ENCODE data around the gene UBR1.
A peak's percentile ranks its signal among the peaks of the same experiment; 100 is the strongest.
"Not testable (repeated sequence)": the region's sequence is repeated elsewhere in the genome, so short reads cannot be mapped to it uniquely, and the experiment has no call there.

The UBR1 gene

GRCh38 chr15:43105778-43106485, at the start of gene UBR1:
Gene UBR1 (minus strand): TSS chr15:43106038. CDS start chr15:43106022, 16 bp downstream.
- peak; percentile 28 to 68 for DNase-seq

- DNase-seq = no peak
These were observed 47.4 kb upstream of the UBR1 start for GRCh38 chr15:43153269-43153668.

- no peak for DNase-seq
These were observed 45.9 kb upstream of the UBR1 start for GRCh38 chr15:43151688-43152087.

GRCh38 chr15:43150191-43150929, 44.5 kb upstream of the UBR1 start:
- no peak for DNase-seq

GRCh38 chr15:43146184-43146583, 40.3 kb upstream of the UBR1 start:
- no peak for DNase-seq

- no peak for DNase-seq
These were observed 38.7 kb upstream of the UBR1 start for GRCh38 chr15:43144512-43144911.

GRCh38 chr15:43143203-43143941, 37.5 kb upstream of the UBR1 start:
- DNase-seq = no peak

GRCh38 chr15:43135351-43135750, 29.5 kb upstream of the UBR1 start:
- DNase-seq = no peak

- no peak for DNase-seq
These were observed 28.4 kb upstream of the UBR1 start for GRCh38 chr15:43134157-43134635.

GRCh38 chr15:43133430-43134156, 27.8 kb upstream of the UBR1 start, which contains the start of gene TMEM62:
Gene TMEM62 (plus strand): TSS chr15:43133586. CDS start chr15:43133803, 217 bp downstream.
- peak; percentile 26 to 41 for DNase-seq

- DNase-seq = no peak
These were observed 27.1 kb upstream of the UBR1 start for GRCh38 chr15:43132830-43133429.

- no peak for DNase-seq
These were observed 23.1 kb upstream of the UBR1 start for GRCh38 chr15:43128980-43129335.

- DNase-seq = not testable (repeated sequence)
These were observed 22.5 kb upstream of the UBR1 start for GRCh38 chr15:43128174-43128979.

- DNase-seq = no peak
These were observed 21.9 kb upstream of the UBR1 start for GRCh38 chr15:43127752-43128151.

- DNase-seq = no peak
These were observed 20.5 kb upstream of the UBR1 start for GRCh38 chr15:43126356-43126755.

GRCh38 chr15:43125100-43125661, 19.3 kb upstream of the UBR1 start:
- no peak for DNase-seq

GRCh38 chr15:43121863-43122262, 16.0 kb upstream of the UBR1 start:
- DNase-seq = no peak

GRCh38 chr15:43118829-43119228, 13.0 kb upstream of the UBR1 start:
- no peak for DNase-seq

- DNase-seq = no peak
These were observed 12.4 kb upstream of the UBR1 start for GRCh38 chr15:43118286-43118685.

GRCh38 chr15:43111354-43111753, 5.5 kb upstream of the UBR1 start:
- no peak for DNase-seq

GRCh38 chr15:43107751-43108150, 1.9 kb upstream of the UBR1 start:
- no peak for DNase-seq
